ENCODE results near the gene RRM1. TPM values are rescaled to one million over a fixed set of nuclear protein-coding genes. Genes with fewer than 3 reads are reported as not detected.

The RRM1 gene
- total and polyA plus RNA-seq, 2 of the 13 experiments (the other 11 are each of a cell fraction or from before 2014, with no cell fraction given), result 17.3 to 108 TPM

Other genes with a start within 250 kb of the RRM1 start
- 16.3 and 19.2 TPM in 2 replicates for gene STIM1, start 239.1 kb upstream of the RRM1 start, total RNA-seq (2016; rRNA removed; fragmentation: Illumina TruSeq; extraction: Trizol)
- 28.5 and 33.3 TPM in 2 replicates for gene STIM1, start 239.1 kb upstream of the RRM1 start, polyA plus RNA-seq (2011; rRNA removed)

Data from HepG2 (cell line).